ENCODE data around the gene DYNC1I1. TPM values are rescaled to one million over a fixed set of nuclear protein-coding genes. Genes with fewer than 3 reads are reported as not detected.

The DYNC1I1 gene
- under 0.01 and 0.17 TPM in 2 replicates for total RNA-seq
- 0.30 and 0.44 TPM in 2 replicates for polyA plus RNA-seq
- polyA plus RNA-seq (2012): 0.25 and 0.36 TPM in 2 replicates
- polyA minus RNA-seq (ENCODE audit: low replicate concordance): 3.8 TPM in 1 of 2 replicates, not detected in the other

- Histone ChIP-seq H3K4me3 (replicated peaks in 1 of 4; ENCODE audit: control extremely low read depth in 1 of 4, insufficient read depth in 1 of 4, low read depth in 3 of 4, low read length in 4 of 4) (peak within 1 kb of the TSS; percentile 50 to 61 (median 53)), H3K36me3 (ENCODE audit: control insufficient read depth, insufficient read depth, low read length) (no peaks in the 10 kb centered on the region), H3K4me2 (ENCODE audit: extremely low read depth, insufficient read depth, low read length) (peak within 1 kb of the TSS; percentile 81), H4K20me1 (ENCODE audit: control insufficient read depth, extremely low read depth, insufficient read depth, low read length) (no peaks in the 10 kb centered on the region), H3K79me2 (ENCODE audit: control insufficient read depth, insufficient read depth, low read length) (no peaks in the 10 kb centered on the region), H3K4me1 (ENCODE audit: control insufficient read depth, extremely low read depth, insufficient read depth, low read length) (no peaks in the 10 kb centered on the region), H3K27ac (ENCODE audit: insufficient read depth, low read length) (no peak within 1 kb of the TSS), H2AFZ (ENCODE audit: low read length) (peak within 1 kb of the TSS; percentile 67), H3K9ac (ENCODE audit: insufficient read depth, low read length) (peak within 1 kb of the TSS; percentile 5), H3K9me3 (ENCODE audit: control insufficient read depth, insufficient read depth, low read depth, low read length) (no peaks in the 10 kb centered on the region), H3K27me3 (ENCODE audit: control insufficient read depth, insufficient read depth, low read length) (no peaks in the 10 kb centered on the region)
- peak; percentile 38 to 69 for DNase-seq (ENCODE audit: low read depth in 2 of 2)
- TF ChIP-seq EZH2 (IDR thresholded peaks at IDR 0.05; ENCODE audit: low read length, missing control alignments): no peak
- TF ChIP-seq CTCF (conservative IDR thresholded peaks at IDR 0.05 in 1 of 2, IDR thresholded peaks at IDR 0.05 in 1 of 2; ENCODE audit: low read depth in 1 of 2, low read length in 2 of 2): no peak
Observed at GRCh38 chr7:95772298-95772770, at the start of gene DYNC1I1. Gene DYNC1I1 (plus strand): TSS chr7:95772554. CDS start chr7:95804730, 32,176 bp downstream.

- Histone ChIP-seq H3K9ac (ENCODE audit: insufficient read depth, low read length) (no peak overlapping the region), H3K9me3 (ENCODE audit: control insufficient read depth, insufficient read depth, low read depth, low read length) (no peaks in the 10 kb centered on the region), H3K4me1 (ENCODE audit: control insufficient read depth, extremely low read depth, insufficient read depth, low read length) (no peaks in the 10 kb centered on the region), H3K4me3 (replicated peaks in 1 of 4; ENCODE audit: control extremely low read depth in 1 of 4, insufficient read depth in 1 of 4, low read depth in 3 of 4, low read length in 4 of 4) (no peak overlapping the region), H3K4me2 (ENCODE audit: extremely low read depth, insufficient read depth, low read length) (no peak overlapping the region), H3K27ac (ENCODE audit: insufficient read depth, low read length) (no peak overlapping the region), H4K20me1 (ENCODE audit: control insufficient read depth, extremely low read depth, insufficient read depth, low read length) (no peaks in the 10 kb centered on the region), H3K27me3 (ENCODE audit: control insufficient read depth, insufficient read depth, low read length) (no peaks in the 10 kb centered on the region), H3K79me2 (ENCODE audit: control insufficient read depth, insufficient read depth, low read length) (no peaks in the 10 kb centered on the region), H3K36me3 (ENCODE audit: control insufficient read depth, insufficient read depth, low read length) (no peaks in the 10 kb centered on the region), H2AFZ (ENCODE audit: low read length) (no peak overlapping the region)
- no peak for TF ChIP-seq EZH2 (IDR thresholded peaks at IDR 0.05; ENCODE audit: low read length, missing control alignments)
- peak; percentile 35 to 42 for TF ChIP-seq CTCF (conservative IDR thresholded peaks at IDR 0.05 in 1 of 2, IDR thresholded peaks at IDR 0.05 in 1 of 2; ENCODE audit: low read depth in 1 of 2, low read length in 2 of 2)
- peak; percentile 36 to 55 for DNase-seq (ENCODE audit: low read depth in 2 of 2)
Observed at GRCh38 chr7:95723583-95724180, 48.7 kb upstream of the DYNC1I1 start.

- H3K79me2 ChIP-seq (ENCODE audit: control insufficient read depth, insufficient read depth, low read length): no peaks in the 10 kb centered on the region
- H3K9ac ChIP-seq (ENCODE audit: insufficient read depth, low read length): no peak overlapping the region
- H3K9me3 ChIP-seq (ENCODE audit: control insufficient read depth, insufficient read depth, low read depth, low read length): no peaks in the 10 kb centered on the region
- no peaks in the 10 kb centered on the region for H3K27me3 ChIP-seq (ENCODE audit: control insufficient read depth, insufficient read depth, low read length)
- H3K4me3 ChIP-seq (replicated peaks in 1 of 4; ENCODE audit: control extremely low read depth in 1 of 4, insufficient read depth in 1 of 4, low read depth in 3 of 4, low read length in 4 of 4): no peak overlapping the region
- no peak overlapping the region for H3K4me2 ChIP-seq (ENCODE audit: extremely low read depth, insufficient read depth, low read length)
- no peak overlapping the region for H3K27ac ChIP-seq (ENCODE audit: insufficient read depth, low read length)
- DNase-seq (ENCODE audit: low read depth in 2 of 2): no peak
- no peaks in the 10 kb centered on the region for H3K36me3 ChIP-seq (ENCODE audit: control insufficient read depth, insufficient read depth, low read length)
- no peaks in the 10 kb centered on the region for H4K20me1 ChIP-seq (ENCODE audit: control insufficient read depth, extremely low read depth, insufficient read depth, low read length)
- no peak for TF ChIP-seq CTCF (conservative IDR thresholded peaks at IDR 0.05 in 1 of 2, IDR thresholded peaks at IDR 0.05 in 1 of 2; ENCODE audit: low read depth in 1 of 2, low read length in 2 of 2)
- no peak for TF ChIP-seq EZH2 (IDR thresholded peaks at IDR 0.05; ENCODE audit: low read length, missing control alignments)
- H2AFZ ChIP-seq (ENCODE audit: low read length): no peak overlapping the region
- H3K4me1 ChIP-seq (ENCODE audit: control insufficient read depth, extremely low read depth, insufficient read depth, low read length): no peaks in the 10 kb centered on the region
Observed at GRCh38 chr7:95725205-95725604, 47.1 kb upstream of the DYNC1I1 start.

All from fibroblast of lung (primary cell).